ENCODE measurements around the gene ADGB. TPM values are rescaled to one million over a fixed set of nuclear protein-coding genes. Genes with fewer than 3 reads are reported as not detected.
A peak's percentile ranks its signal among the peaks of the same experiment; 100 is the strongest.

The ADGB gene
- total and polyA plus RNA-seq, 9 of the 15 experiments (the other 6 are each of a cell fraction or from before 2014, with no cell fraction given), result not detected

GRCh38 chr6:146803601-146804000 is 204.8 kb downstream of the ADGB start (continued):
- TF ChIP-seq ILK (tag; IDR thresholded peaks at IDR 0.05; ENCODE audit: borderline replicate concordance, low read depth), result no peak
- peak; percentile 82 for TF ChIP-seq ZNF592 (IDR thresholded peaks at IDR 0.05)
- TF ChIP-seq, protein P1, sequence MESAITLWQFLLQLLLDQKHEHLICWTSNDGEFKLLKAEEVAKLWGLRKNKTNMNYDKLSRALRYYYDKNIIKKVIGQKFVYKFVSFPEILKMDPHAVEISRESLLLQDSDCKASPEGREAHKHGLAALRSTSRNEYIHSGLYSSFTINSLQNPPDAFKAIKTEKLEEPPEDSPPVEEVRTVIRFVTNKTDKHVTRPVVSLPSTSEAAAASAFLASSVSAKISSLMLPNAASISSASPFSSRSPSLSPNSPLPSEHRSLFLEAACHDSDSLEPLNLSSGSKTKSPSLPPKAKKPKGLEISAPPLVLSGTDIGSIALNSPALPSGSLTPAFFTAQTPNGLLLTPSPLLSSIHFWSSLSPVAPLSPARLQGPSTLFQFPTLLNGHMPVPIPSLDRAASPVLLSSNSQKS (CRISPR knock-in tag; IDR thresholded peaks at IDR 0.05), result no peak
- TF ChIP-seq, protein P2, sequence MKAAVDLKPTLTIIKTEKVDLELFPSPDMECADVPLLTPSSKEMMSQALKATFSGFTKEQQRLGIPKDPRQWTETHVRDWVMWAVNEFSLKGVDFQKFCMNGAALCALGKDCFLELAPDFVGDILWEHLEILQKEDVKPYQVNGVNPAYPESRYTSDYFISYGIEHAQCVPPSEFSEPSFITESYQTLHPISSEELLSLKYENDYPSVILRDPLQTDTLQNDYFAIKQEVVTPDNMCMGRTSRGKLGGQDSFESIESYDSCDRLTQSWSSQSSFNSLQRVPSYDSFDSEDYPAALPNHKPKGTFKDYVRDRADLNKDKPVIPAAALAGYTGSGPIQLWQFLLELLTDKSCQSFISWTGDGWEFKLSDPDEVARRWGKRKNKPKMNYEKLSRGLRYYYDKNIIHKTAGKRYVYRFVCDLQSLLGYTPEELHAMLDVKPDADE (conservative IDR thresholded peaks at IDR 0.05; ENCODE audit: control insufficient read depth, low read depth, low read length), result no peak
- TF ChIP-seq MITF (IDR thresholded peaks at IDR 0.05), result no peak
- no peak for TF ChIP-seq ATF6 (CRISPR knock-in tag; IDR thresholded peaks at IDR 0.05)
- TF ChIP-seq, protein P3, sequence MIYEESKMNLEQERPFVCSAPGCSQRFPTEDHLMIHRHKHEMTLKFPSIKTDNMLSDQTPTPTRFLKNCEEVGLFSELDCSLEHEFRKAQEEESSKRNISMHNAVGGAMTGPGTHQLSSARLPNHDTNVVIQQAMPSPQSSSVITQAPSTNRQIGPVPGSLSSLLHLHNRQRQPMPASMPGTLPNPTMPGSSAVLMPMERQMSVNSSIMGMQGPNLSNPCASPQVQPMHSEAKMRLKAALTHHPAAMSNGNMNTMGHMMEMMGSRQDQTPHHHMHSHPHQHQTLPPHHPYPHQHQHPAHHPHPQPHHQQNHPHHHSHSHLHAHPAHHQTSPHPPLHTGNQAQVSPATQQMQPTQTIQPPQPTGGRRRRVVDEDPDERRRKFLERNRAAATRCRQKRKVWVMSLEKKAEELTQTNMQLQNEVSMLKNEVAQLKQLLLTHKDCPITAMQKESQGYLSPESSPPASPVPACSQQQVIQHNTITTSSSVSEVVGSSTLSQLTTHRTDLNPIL (CRISPR knock-in tag; IDR thresholded peaks at IDR 0.05), result no peak
- TF ChIP-seq ZNF445 (CRISPR knock-in tag; IDR thresholded peaks at IDR 0.05; ENCODE audit: low read depth), result no peak
- no peak for TF ChIP-seq CBX5 (IDR thresholded peaks at IDR 0.05; ENCODE audit: borderline replicate concordance, low read depth)
- no peak for TF ChIP-seq ZNF197 (CRISPR knock-in tag; IDR thresholded peaks at IDR 0.05; ENCODE audit: low read depth)
- peak; percentile 73 for TF ChIP-seq MYBL2 (IDR thresholded peaks at IDR 0.05; ENCODE audit: low read depth)
- no peak for TF ChIP-seq MYBL2 (CRISPR knock-in tag; IDR thresholded peaks at IDR 0.05; ENCODE audit: borderline replicate concordance)
- TF ChIP-seq CXXC5 (CRISPR knock-in tag; IDR thresholded peaks at IDR 0.05), result peak; percentile 70
